ENCODE data around the gene MROH2B.

MROH2B gene

GRCh38 chr5:40991981-40992559, 79.1 kb downstream of the MROH2B start:
- H3K36me3 ChIP-seq (ENCODE audit: insufficient read depth, low read length): no peaks in the 10 kb centered on the region
- H3K9me3 ChIP-seq (ENCODE audit: insufficient read depth, low read length, severe bottlenecking): no peaks in the 10 kb centered on the region
- DNase-seq: no peak
- H3K4me2 ChIP-seq (ENCODE audit: insufficient read depth, low read length): no peak overlapping the region
- no peak overlapping the region for H3K4me3 ChIP-seq (ENCODE audit: low read depth in 1 of 2, low read length in 2 of 2)
- H3K9ac ChIP-seq (ENCODE audit: low read depth, low read length): no peak overlapping the region
- no peak overlapping the region for H3K27ac ChIP-seq (ENCODE audit: low read length)
- peaks cover 2% of the 10 kb centered on the region for H3K27me3 ChIP-seq (ENCODE audit: insufficient read depth, low read length, poor library complexity)
- no peaks in the 10 kb centered on the region for H3K4me1 ChIP-seq (ENCODE audit: insufficient read depth, low read length)
- H3K79me2 ChIP-seq (ENCODE audit: insufficient read depth, low read length): no peaks in the 10 kb centered on the region
- H4K20me1 ChIP-seq (ENCODE audit: insufficient read depth, low read length): no peaks in the 10 kb centered on the region
- no peak for ATAC-seq (ENCODE audit: insufficient read depth, low read depth)
- H2AFZ ChIP-seq (ENCODE audit: low read depth, low read length): no peak overlapping the region
- no peak for TF ChIP-seq CTCF (IDR thresholded peaks at IDR 0.05; ENCODE audit: borderline replicate concordance, extremely low read depth, low read length, poor library complexity, severe bottlenecking)
- no peak for TF ChIP-seq EZH2 (IDR thresholded peaks at IDR 0.05; ENCODE audit: borderline replicate concordance, low read depth, low read length, severe bottlenecking)

- no peak overlapping the region for H3K4me2 ChIP-seq (ENCODE audit: insufficient read depth, low read length)
- ATAC-seq (ENCODE audit: insufficient read depth, low read depth): no peak
- TF ChIP-seq CTCF (IDR thresholded peaks at IDR 0.05; ENCODE audit: borderline replicate concordance, extremely low read depth, low read length, poor library complexity, severe bottlenecking): no peak
- TF ChIP-seq EZH2 (IDR thresholded peaks at IDR 0.05; ENCODE audit: borderline replicate concordance, low read depth, low read length, severe bottlenecking): no peak
- no peak overlapping the region for H3K4me3 ChIP-seq (ENCODE audit: low read depth in 1 of 2, low read length in 2 of 2)
- no peaks in the 10 kb centered on the region for H3K9me3 ChIP-seq (ENCODE audit: insufficient read depth, low read length, severe bottlenecking)
- H3K4me1 ChIP-seq (ENCODE audit: insufficient read depth, low read length): no peaks in the 10 kb centered on the region
- H3K79me2 ChIP-seq (ENCODE audit: insufficient read depth, low read length): no peaks in the 10 kb centered on the region
- H3K36me3 ChIP-seq (ENCODE audit: insufficient read depth, low read length): no peaks in the 10 kb centered on the region
- H3K27me3 ChIP-seq (ENCODE audit: insufficient read depth, low read length, poor library complexity): peaks cover 2% of the 10 kb centered on the region
- H3K9ac ChIP-seq (ENCODE audit: low read depth, low read length): no peak overlapping the region
- no peak overlapping the region for H2AFZ ChIP-seq (ENCODE audit: low read depth, low read length)
- H4K20me1 ChIP-seq (ENCODE audit: insufficient read depth, low read length): no peaks in the 10 kb centered on the region
- H3K27ac ChIP-seq (ENCODE audit: low read length): no peak overlapping the region
- no peak for DNase-seq
These were observed 79.8 kb downstream of the MROH2B start for GRCh38 chr5:40991168-40991980.

GRCh38 chr5:40988746-40989510, 82.2 kb downstream of the MROH2B start:
- H3K79me2 ChIP-seq (ENCODE audit: insufficient read depth, low read length): no peaks in the 10 kb centered on the region
- no peaks in the 10 kb centered on the region for H3K4me1 ChIP-seq (ENCODE audit: insufficient read depth, low read length)
- no peak overlapping the region for H3K4me3 ChIP-seq (ENCODE audit: low read depth in 1 of 2, low read length in 2 of 2)
- no peak overlapping the region for H3K27ac ChIP-seq (ENCODE audit: low read length)
- DNase-seq: no peak
- H2AFZ ChIP-seq (ENCODE audit: low read depth, low read length): no peak overlapping the region
- H3K27me3 ChIP-seq (ENCODE audit: insufficient read depth, low read length, poor library complexity): peaks cover 2% of the 10 kb centered on the region
- TF ChIP-seq CTCF (IDR thresholded peaks at IDR 0.05; ENCODE audit: borderline replicate concordance, extremely low read depth, low read length, poor library complexity, severe bottlenecking) (no peak), EZH2 (IDR thresholded peaks at IDR 0.05; ENCODE audit: borderline replicate concordance, low read depth, low read length, severe bottlenecking) (no peak)
- no peak overlapping the region for H3K9ac ChIP-seq (ENCODE audit: low read depth, low read length)
- no peaks in the 10 kb centered on the region for H3K36me3 ChIP-seq (ENCODE audit: insufficient read depth, low read length)
- no peak for ATAC-seq (ENCODE audit: insufficient read depth, low read depth)
- no peaks in the 10 kb centered on the region for H4K20me1 ChIP-seq (ENCODE audit: insufficient read depth, low read length)
- no peak overlapping the region for H3K4me2 ChIP-seq (ENCODE audit: insufficient read depth, low read length)
- H3K9me3 ChIP-seq (ENCODE audit: insufficient read depth, low read length, severe bottlenecking): no peaks in the 10 kb centered on the region
